Epithelial cell of proximal tubule (primary cell): ENCODE results near the gene SELENOI. TPM values are rescaled to one million over a fixed set of nuclear protein-coding genes. Genes with fewer than 3 reads are reported as not detected.
"Not testable (repeated sequence)": the region's sequence is repeated elsewhere in the genome, so short reads cannot be mapped to it uniquely, and the experiment has no call there.

Experiments used
- DNase-seq: peaks from one replicate; pipeline ENCODE4 v3.0.0-alpha.2; 2011; ENCODE audit warnings: low read depth
- H3K4me3 ChIP-seq: 2 replicates; pipeline ENCODE4 v1.5.1; 2011; ENCODE audit warnings: low read depth, mild to moderate bottlenecking, low read length
- total RNA-seq: library from RNA; depleted of rRNA; stranded (reverse); fragments of >200 nt; gene quantifications from 2 replicates; pipeline ENCODE4 v1.2.3, GENCODE V29; 2015
- TF ChIP-seq, protein P1 (sequence below): conservative IDR thresholded peaks from 2 replicates; pipeline ENCODE4 v1.5.1; 2012; ENCODE audit warnings: low read depth, mild to moderate bottlenecking, low read length

The SELENOI gene
- total RNA-seq, 1 donor from 2014 or later = 19.3 TPM

DNA sequence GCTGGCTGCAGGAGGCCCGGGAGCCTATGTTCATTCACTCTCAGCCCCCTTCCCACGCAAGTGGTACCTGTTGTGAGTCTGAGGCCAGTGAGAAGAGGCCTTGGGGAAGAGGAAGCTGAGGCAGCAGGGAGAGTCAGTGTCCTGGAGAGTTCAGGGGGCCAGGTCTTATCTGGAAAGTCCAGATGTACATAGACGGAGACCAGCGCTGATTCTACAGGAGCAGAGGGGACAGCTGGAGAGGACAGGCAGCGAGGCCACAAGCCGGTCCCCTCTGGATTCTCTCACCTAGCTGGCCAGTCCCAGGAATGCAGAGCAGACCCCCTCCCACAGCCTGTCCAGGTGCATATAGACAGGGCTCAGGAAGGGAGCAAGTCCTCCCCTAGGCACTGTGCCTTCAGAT is 29.1 kb upstream of the SELENOI start:
- TF ChIP-seq, protein P1, sequence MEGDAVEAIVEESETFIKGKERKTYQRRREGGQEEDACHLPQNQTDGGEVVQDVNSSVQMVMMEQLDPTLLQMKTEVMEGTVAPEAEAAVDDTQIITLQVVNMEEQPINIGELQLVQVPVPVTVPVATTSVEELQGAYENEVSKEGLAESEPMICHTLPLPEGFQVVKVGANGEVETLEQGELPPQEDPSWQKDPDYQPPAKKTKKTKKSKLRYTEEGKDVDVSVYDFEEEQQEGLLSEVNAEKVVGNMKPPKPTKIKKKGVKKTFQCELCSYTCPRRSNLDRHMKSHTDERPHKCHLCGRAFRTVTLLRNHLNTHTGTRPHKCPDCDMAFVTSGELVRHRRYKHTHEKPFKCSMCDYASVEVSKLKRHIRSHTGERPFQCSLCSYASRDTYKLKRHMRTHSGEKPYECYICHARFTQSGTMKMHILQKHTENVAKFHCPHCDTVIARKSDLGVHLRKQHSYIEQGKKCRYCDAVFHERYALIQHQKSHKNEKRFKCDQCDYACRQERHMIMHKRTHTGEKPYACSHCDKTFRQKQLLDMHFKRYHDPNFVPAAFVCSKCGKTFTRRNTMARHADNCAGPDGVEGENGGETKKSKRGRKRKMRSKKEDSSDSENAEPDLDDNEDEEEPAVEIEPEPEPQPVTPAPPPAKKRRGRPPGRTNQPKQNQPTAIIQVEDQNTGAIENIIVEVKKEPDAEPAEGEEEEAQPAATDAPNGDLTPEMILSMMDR = no peak
- no peak for DNase-seq
- H3K4me3 ChIP-seq = no peak overlapping the region

DNA sequence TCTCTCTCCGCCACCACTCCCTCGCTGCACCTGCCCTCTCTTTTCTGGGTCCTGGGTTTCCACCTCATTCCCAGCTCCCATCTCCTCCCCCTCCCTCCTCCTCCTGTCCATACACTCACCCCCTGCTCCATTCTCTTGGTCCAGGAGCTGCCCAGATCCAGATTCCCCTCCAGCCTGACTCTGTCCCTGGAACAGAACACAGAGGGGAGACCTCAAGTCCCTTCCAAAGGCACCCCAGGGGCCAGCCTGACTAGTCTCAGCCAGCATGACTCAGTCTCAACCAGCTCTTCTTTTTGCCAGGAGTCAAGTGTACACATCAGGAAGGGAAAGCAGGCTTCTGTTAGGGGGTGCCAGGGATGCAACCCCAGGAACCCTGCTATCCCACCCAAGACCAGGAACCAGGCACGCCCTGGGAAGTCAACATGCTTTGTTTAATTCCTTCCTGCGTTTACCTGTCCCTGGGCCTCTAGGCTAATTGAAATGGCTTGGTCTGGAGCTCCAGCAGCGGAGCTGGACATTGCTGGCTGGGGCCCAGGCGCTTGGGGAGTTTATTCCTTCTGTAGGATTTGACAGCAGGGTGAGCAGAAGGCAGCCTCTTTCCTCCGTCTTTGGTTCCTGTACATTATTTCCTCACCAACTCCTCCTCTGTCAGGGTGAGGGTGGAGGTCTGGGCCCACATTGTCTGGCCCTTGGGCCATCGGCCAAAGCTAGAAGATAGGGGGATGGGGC is 28.4 kb upstream of the SELENOI start:
- DNase-seq = no peak
- H3K4me3 ChIP-seq = no peak overlapping the region
- TF ChIP-seq, protein P1 = no peak

DNA sequence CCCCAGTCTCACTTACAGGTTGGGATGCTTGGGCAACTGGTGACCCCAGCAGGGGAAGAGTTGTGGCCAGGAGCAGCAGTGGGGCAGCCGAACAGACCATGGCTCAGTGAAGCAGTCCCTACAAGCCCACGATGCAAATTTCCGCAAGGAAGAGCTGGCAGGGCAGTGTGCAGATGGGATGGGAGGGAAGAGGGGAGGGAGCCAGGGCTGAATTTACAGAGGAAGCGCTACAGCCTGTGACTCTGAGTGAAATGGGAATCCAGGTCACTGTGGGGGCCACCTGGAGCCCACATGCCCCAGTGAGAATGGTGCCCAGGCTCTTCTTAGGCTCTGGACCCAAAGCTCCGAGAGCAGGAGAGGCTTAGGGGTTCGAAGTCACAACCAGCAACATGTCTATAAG is 27.0 kb upstream of the SELENOI start:
- no peak overlapping the region for H3K4me3 ChIP-seq
- TF ChIP-seq, protein P1 = no peak
- DNase-seq = no peak

DNA sequence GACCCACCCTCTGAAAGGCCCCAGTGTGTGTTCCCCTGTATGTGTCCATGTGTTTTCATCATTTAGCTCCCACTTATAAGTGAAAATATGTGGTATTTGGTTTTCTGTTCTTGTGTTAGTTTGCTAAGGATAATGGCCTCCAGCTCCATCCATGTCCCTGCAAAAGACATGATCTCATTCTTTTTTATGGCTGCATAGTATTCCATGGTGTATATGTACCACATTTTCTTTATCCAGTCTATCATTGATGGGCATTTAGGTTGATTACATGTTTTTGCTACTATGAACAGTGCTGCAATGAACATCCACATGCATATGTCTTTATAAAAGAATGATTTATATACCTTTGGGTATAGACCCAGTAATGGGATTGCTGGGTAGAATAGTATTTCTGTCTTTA is 21.5 kb upstream of the SELENOI start:
- not testable (repeated sequence) for DNase-seq

DNA sequence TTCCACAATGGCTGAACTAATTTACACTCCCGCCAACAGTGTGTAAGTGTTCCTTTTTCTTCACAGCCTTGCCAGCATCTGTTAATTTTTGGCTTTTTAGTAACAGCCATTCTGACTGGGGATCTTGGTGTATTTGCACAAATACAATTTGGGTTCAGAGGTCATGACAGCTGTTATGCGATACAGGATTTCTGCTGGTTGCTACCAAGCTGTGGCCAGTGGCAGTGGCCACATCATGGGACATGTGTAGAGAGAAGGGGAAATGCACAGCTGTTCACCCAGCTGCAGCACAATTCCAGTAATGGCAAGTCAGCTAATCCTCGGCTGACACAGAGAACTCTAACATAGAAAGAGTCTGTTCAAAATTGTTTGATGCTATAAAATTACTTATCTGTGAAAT is 21.0 kb upstream of the SELENOI start:
- TF ChIP-seq, protein P1 = no peak
- no peak overlapping the region for H3K4me3 ChIP-seq
- DNase-seq = no peak

More for the DNA sequence above, 21.5 kb upstream of the SELENOI start:
- H3K4me3 ChIP-seq = not testable (repeated sequence)

DNA sequence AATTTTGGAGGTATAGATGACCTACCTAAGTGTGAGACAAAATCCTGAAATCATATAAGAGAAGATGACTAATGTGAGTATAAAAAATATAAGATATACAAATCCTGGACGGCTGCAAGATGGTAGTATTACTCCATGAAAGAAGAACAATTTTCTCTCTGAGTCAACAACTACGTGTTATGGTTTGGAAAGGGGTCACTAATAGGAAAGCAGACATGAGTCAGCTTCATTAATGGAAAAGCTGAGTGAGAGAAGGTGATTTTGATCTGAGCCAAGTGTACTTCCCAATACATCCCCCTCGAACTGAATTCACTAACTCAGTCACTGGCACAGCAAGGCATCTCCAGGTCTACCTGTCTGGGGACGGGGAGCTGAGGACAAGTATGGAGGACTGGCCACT is 20.1 kb upstream of the SELENOI start:
- H3K4me3 ChIP-seq = no peak overlapping the region
- no peak for DNase-seq
- TF ChIP-seq, protein P1 = no peak

DNA sequence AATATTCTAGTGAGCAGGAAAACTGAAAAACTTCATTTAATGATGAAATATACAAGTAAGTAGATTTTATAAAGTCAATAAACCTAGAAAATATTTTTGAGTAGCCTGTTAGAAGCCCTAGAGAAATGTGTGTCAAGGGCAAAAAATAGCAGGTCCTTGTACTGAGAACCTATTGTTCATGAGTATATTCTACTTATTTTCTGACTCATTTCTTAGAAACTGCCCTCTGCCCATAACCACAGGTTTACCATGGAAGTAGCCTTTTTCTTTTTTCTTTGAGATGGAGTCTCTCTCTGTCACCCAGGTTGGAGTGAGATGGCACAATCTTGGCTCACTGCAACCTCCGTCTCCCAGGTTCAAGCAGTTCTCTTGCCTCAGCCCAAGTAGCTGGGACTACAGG is 19.4 kb upstream of the SELENOI start:
- DNase-seq = no peak
- TF ChIP-seq, protein P1 = no peak
- no peak overlapping the region for H3K4me3 ChIP-seq
